ENCODE measurements around the gene OR51B5.
"Not testable (repeated sequence)": the region's sequence is repeated elsewhere in the genome, so short reads cannot be mapped to it uniquely, and the experiment has no call there.

- TF ChIP-seq POU2F2, POLR2A, POLR2AphosphoS5, TAF1, SPI1 (IDR thresholded peaks at IDR 0.05; ENCODE audit: low read depth, low read length): not testable (repeated sequence)
Observed at GRCh38 chr11:5366365-5366764, 23.0 kb upstream of the OR51B5 start.

Data from GM12891 (cell line).